PC-3 (cell line): Measurements from ENCODE around the gene NIPAL4. TPM values are rescaled to one million over a fixed set of nuclear protein-coding genes. Genes with fewer than 3 reads are reported as not detected.
"Not testable (repeated sequence)": the region's sequence is repeated elsewhere in the genome, so short reads cannot be mapped to it uniquely, and the experiment has no call there.

ENCODE experiments used
- ATAC-seq: fragments of 200-7000 bp; cut with Tn5 transposase; 2 replicates; pipeline ENCODE4 v1.9.1; 2020; ENCODE audit warnings: mild to moderate bottlenecking, moderate library complexity
- Bru-seq: library from RNA; stranded (reverse); fragments of 400-500 nt; gene quantifications from one replicate; lab custom pipeline; 2021; lab: Mats Ljungman, UMichigan
- BruChase-seq, 2 experiments: library from RNA; stranded (reverse); fragments of 400-500 nt; gene quantifications; one replicate each; lab custom pipeline; 2021; lab: Mats Ljungman, UMichigan
- BruUV-seq: library from RNA; stranded (reverse); fragments of 400-500 nt; replicated peaks from 2 replicates; lab custom pipeline; 2021; lab: Mats Ljungman, UMichigan
- CTCF ChIA-PET: fragments of 300-600 bp; sonication (Branson Sonifier 250); formaldehyde crosslinking; loops from one replicate; lab custom pipeline; 2022; ENCODE audit warnings: antibody characterized with exemption; lab: Charles Lee
- POLR2A ChIA-PET: fragments of 300-600 bp; sonication (Branson Sonifier 250); formaldehyde crosslinking; loops from one replicate; lab custom pipeline; 2022; ENCODE audit warnings: antibody characterized with exemption; ENCODE audit not compliant: unreplicated experiment; lab: Charles Lee
- DNase-seq: peaks from one replicate; pipeline ENCODE4 v3.0.0-alpha.2; 2015
- H2AFZ ChIP-seq: fragments of 300-600 bp; sonication (generic); 2 replicates; pipeline ENCODE4 v1.6.0; 2016; ENCODE audit warnings: antibody characterized with exemption, low read length
- H3F3A ChIP-seq: fragments of 300-600 bp; sonication (generic); one replicate; pipeline ENCODE4 v1.6.0; 2017; ENCODE audit warnings: antibody characterized with exemption, low read length, control low read depth, mild to moderate bottlenecking; ENCODE audit not compliant: unreplicated experiment
- H3K27ac ChIP-seq: fragments of 300-600 bp; sonication (generic); 2 replicates; pipeline ENCODE4 v1.5.1; 2016; ENCODE audit warnings: mild to moderate bottlenecking, low read length
- H3K27me3 ChIP-seq: fragments of 300-600 bp; sonication (generic); 2 replicates; pipeline ENCODE4 v1.6.1; 2016; ENCODE audit warnings: low read length, mixed read lengths
- H3K36me3 ChIP-seq: fragments of 300-600 bp; sonication (generic); 2 replicates; pipeline ENCODE4 v1.6.1; 2016; ENCODE audit warnings: low read depth, mixed run types, low read length, mixed read lengths
- H3K4me1 ChIP-seq: fragments of 300-600 bp; sonication (generic); 2 replicates; pipeline ENCODE4 v1.5.1; 2016; ENCODE audit warnings: low read length; ENCODE audit not compliant: insufficient read depth
- H3K4me2 ChIP-seq: fragments of 300-600 bp; sonication (generic); 2 replicates; pipeline ENCODE4 v1.6.0; 2016; ENCODE audit warnings: low read length
- H3K4me3 ChIP-seq: fragments of 300-600 bp; sonication (generic); 2 replicates; pipeline ENCODE4 v1.5.1; 2016; ENCODE audit warnings: mild to moderate bottlenecking, low read length, mixed read lengths
- H3K79me2 ChIP-seq: fragments of 300-600 bp; sonication (generic); 2 replicates; pipeline ENCODE4 v1.6.1; 2017; ENCODE audit warnings: low read length, mixed read lengths
- H3K9ac ChIP-seq: fragments of 300-600 bp; sonication (generic); 2 replicates; pipeline ENCODE4 v1.6.0; 2016; ENCODE audit warnings: mild to moderate bottlenecking, low read length
- H3K9me2 ChIP-seq: fragments of 300-600 bp; sonication (generic); replicated peaks from 2 replicates; pipeline ENCODE4 v1.6.1; 2016; ENCODE audit warnings: mixed run types, low read length, mixed read lengths
- H3K9me3 ChIP-seq: fragments of 300-600 bp; sonication (generic); 2 replicates; pipeline ENCODE4 v1.6.1; 2016; ENCODE audit warnings: low read length, mixed read lengths
- H4K20me1 ChIP-seq: fragments of 300-600 bp; sonication (generic); 2 replicates; pipeline ENCODE4 v1.6.1; 2016; ENCODE audit warnings: low read length, mixed read lengths
- CTCF ChIP-seq: fragments of 300-600 bp; sonication (generic); conservative IDR thresholded peaks from 2 replicates; pipeline ENCODE4 v1.5.1; 2017; ENCODE audit warnings: antibody characterized with exemption, low read depth, mild to moderate bottlenecking, low read length
- EZH2 ChIP-seq: fragments of 300-600 bp; sonication (generic); IDR thresholded peaks from one replicate; pipeline ENCODE4 v1.6.1; 2017; ENCODE audit warnings: antibody characterized with exemption, mild to moderate bottlenecking, low read length; ENCODE audit not compliant: unreplicated experiment
- EZH2phosphoT487 ChIP-seq: fragments of 300-600 bp; sonication (generic); IDR thresholded peaks from 2 replicates; pipeline ENCODE4 v1.6.1; 2018; ENCODE audit warnings: mild to moderate bottlenecking, antibody characterized with exemption, low read length, borderline replicate concordance
- intact Hi-C: fragments of 100-400 bp; cut with micrococcal nuclease; formaldehyde crosslinking; loops from 2 replicates; pipeline ENCODE4 v1.9.0; 2023
- long read RNA-seq: library from polyadenylated mRNA; unstranded; transcript quantifications from one replicate; pipeline ENCODE4 v2.0.0, GENCODE V29; 2021; ENCODE audit not compliant: unreplicated experiment
- total RNA-seq: library from RNA; depleted of rRNA; stranded (reverse); fragments of >200 nt; gene quantifications from 2 replicates; pipeline ENCODE4 v1.2.3, GENCODE V29; 2014; rRNA removed

NIPAL4 gene
- total RNA-seq: 1.0 and 1.8 TPM in 2 replicates
- percentile 28 among the genes with signal in this experiment for Bru-seq, nascent RNA
- BruChase-seq, experiment 1, labeled RNA remaining after a 6-hour chase: percentile 32 among the genes with signal in this experiment
- percentile 22 among the genes with signal in this experiment for BruChase-seq, experiment 2, labeled RNA remaining after a 2-hour chase
- long read RNA-seq, partial matches to known transcripts: 1 of 2 reads
- long read RNA-seq, other reads (novel, unspliced or antisense): 1 of 2 reads

- intact Hi-C loops: no loop called here
- Histone ChIP-seq H3K4me3 (peak within 1 kb of the TSS; percentile 67), H3K9ac (peak within 1 kb of the TSS; percentile 9; the same call in 1 of the 2 replicates), H3K36me3 (no peaks in the 10 kb centered on the region), H3K27me3 (no peaks in the 10 kb centered on the region), H3K4me2 (peak within 1 kb of the TSS; percentile 85), H3K9me3 (no peaks in the 10 kb centered on the region), H4K20me1 (no peaks in the 10 kb centered on the region), H3K79me2 (no peaks in the 10 kb centered on the region), H3K9me2 (no peaks in the 10 kb centered on the region), H2AFZ (peak within 1 kb of the TSS; percentile 83), H3K27ac (no peak within 1 kb of the TSS), H3F3A (no peaks in the 10 kb centered on the region), H3K4me1 (peaks cover 18% of the 10 kb centered on the region)
- no peak for TF ChIP-seq EZH2
- TF ChIP-seq EZH2phosphoT487: no peak
- no peak for TF ChIP-seq CTCF
- ChIA-PET POLR2A (interaction anchor here (0.6 kb wide), 2 partner anchors 69 to 154 kb away, joined by 5 to 6 read pairs; no protein-coding TSS in a partner anchor), CTCF (interaction anchor here (0.6 kb wide), 1 partner anchor 12 kb away, joined by 5 read pairs; no protein-coding TSS in a partner anchor)
- BruUV-seq: no TSS peak
- ATAC-seq (peak; percentile 50), DNase-seq (no peak)
Observed at GRCh38 chr5:157459715-157460599, at the start of gene NIPAL4. TSS of gene NIPAL4 (plus strand) at chr5:157460213. CDS start at chr5:157460321, 108 bp downstream.

GRCh38 chr5:157415838-157416237, 44.2 kb upstream of the NIPAL4 start:
- Histone ChIP-seq H3K9me2 (no peaks in the 10 kb centered on the region), H3K9me3 (no peaks in the 10 kb centered on the region), H3K27ac (no peak overlapping the region), H4K20me1 (no peaks in the 10 kb centered on the region), H3F3A (no peaks in the 10 kb centered on the region), H3K27me3 (no peaks in the 10 kb centered on the region), H3K79me2 (no peaks in the 10 kb centered on the region), H3K4me1 (no peaks in the 10 kb centered on the region), H3K36me3 (no peaks in the 10 kb centered on the region), H3K4me2 (no peak overlapping the region), H3K9ac (no peak overlapping the region), H2AFZ (no peak overlapping the region), H3K4me3 (no peak overlapping the region)
- intact Hi-C loops: no loop called here
- no TSS peak for BruUV-seq
- DNase-seq (no peak), ATAC-seq (no peak)
- POLR2A ChIA-PET: no interaction called here
- TF ChIP-seq EZH2phosphoT487: no peak
- CTCF ChIA-PET: no interaction called here

- H4K20me1 ChIP-seq, H3K4me1 ChIP-seq, DNase-seq, ATAC-seq, BruUV-seq, H3K9me2 ChIP-seq, H3K36me3 ChIP-seq, H3K27ac ChIP-seq, POLR2A ChIA-PET, H3K4me2 ChIP-seq, CTCF ChIA-PET, intact Hi-C loops, H2AFZ ChIP-seq, H3K9ac ChIP-seq, H3K27me3 ChIP-seq, H3K4me3 ChIP-seq, H3K9me3 ChIP-seq, H3F3A ChIP-seq, H3K79me2 ChIP-seq: not testable (repeated sequence)
Observed at GRCh38 chr5:157419521-157419920, 40.5 kb upstream of the NIPAL4 start.

- intact Hi-C loops: loop anchor here (2.0 kb wide), 1 partner anchor 63 kb away; no protein-coding TSS in a partner anchor
- H3K36me3 ChIP-seq, H2AFZ ChIP-seq, H3K27ac ChIP-seq, H3K4me3 ChIP-seq, H3K79me2 ChIP-seq, BruUV-seq, POLR2A ChIA-PET, CTCF ChIA-PET, H3K9me2 ChIP-seq, H3K4me2 ChIP-seq, H3K9ac ChIP-seq, H3F3A ChIP-seq, H4K20me1 ChIP-seq, H3K4me1 ChIP-seq, H3K27me3 ChIP-seq, H3K9me3 ChIP-seq, ATAC-seq, DNase-seq: not testable (repeated sequence)
Observed at GRCh38 chr5:157429920-157430319, 30.1 kb upstream of the NIPAL4 start.
